H1 (cell line): ENCODE measurements around the gene DYNLT3. TPM values are rescaled to one million over a fixed set of nuclear protein-coding genes. Genes with fewer than 3 reads are reported as not detected.

Experiments
- CTCF ChIA-PET: fragments of 300-600 bp; sonication (Branson Sonifier 250); formaldehyde crosslinking; loops from one replicate; lab custom pipeline; 2021; ENCODE audit not compliant: partially characterized antibody; lab: Charles Lee
- POLR2A ChIA-PET: fragments of 300-600 bp; sonication (Branson Sonifier 250); formaldehyde crosslinking; loops from one replicate; lab custom pipeline; 2021; ENCODE audit warnings: inconsistent platforms; ENCODE audit not compliant: partially characterized antibody; lab: Charles Lee
- DNase-seq, 2 experiments: peaks; one replicate each; pipeline versions ENCODE4 v3.0.0 to v3.0.0-alpha.2; 2010 to 2022; ENCODE audit warnings: low spot score in 2 of 2, low read depth in 1 of 2, mixed read lengths in 1 of 2
- FAIRE-seq: peaks from 2 replicates; lab custom pipeline; 2011; peaks lifted over from hg19 to GRCh38; lab: Jason Lieb, UNC
- H2AFZ ChIP-seq: 2 replicates; pipeline ENCODE4 v1.8.1; 2012; ENCODE audit warnings: low read length, inconsistent platforms
- H2AK5ac ChIP-seq: 2 replicates; pipeline ENCODE4 v1.6.1; 2013; ENCODE audit warnings: low read depth, low read length
- H2BK120ac ChIP-seq: replicated peaks from 2 replicates; pipeline ENCODE3; 2013; ENCODE audit warnings: low read depth, low read length, inconsistent platforms
- H2BK12ac ChIP-seq: 2 replicates; pipeline ENCODE4 v1.6.1; 2013; ENCODE audit warnings: low read depth, low read length
- H2BK15ac ChIP-seq: 2 replicates; pipeline ENCODE4 v1.6.1; 2013; ENCODE audit warnings: low read length
- H2BK20ac ChIP-seq: 2 replicates; pipeline ENCODE4 v1.6.1; 2013; ENCODE audit warnings: low read length
- H2BK5ac ChIP-seq: 2 replicates; pipeline ENCODE4 v1.6.1; 2013; ENCODE audit warnings: low read depth, low read length
- H3K14ac ChIP-seq: 2 replicates; pipeline ENCODE4 v1.6.1; 2013; ENCODE audit warnings: inconsistent platforms; ENCODE audit not compliant: insufficient read length
- H3K18ac ChIP-seq: 2 replicates; pipeline ENCODE4 v1.6.1; 2013; ENCODE audit warnings: low read length; ENCODE audit errors: extremely low read depth
- H3K23ac ChIP-seq: 2 replicates; pipeline ENCODE4 v1.6.1; 2013; ENCODE audit warnings: inconsistent platforms; ENCODE audit not compliant: insufficient read length
- H3K23me2 ChIP-seq: 2 replicates; pipeline ENCODE4 v1.6.1; 2013; ENCODE audit warnings: low read depth, low read length
- H3K27ac ChIP-seq: 2 replicates; pipeline ENCODE4 v1.6.1; 2011; ENCODE audit warnings: low read depth, low read length, inconsistent platforms
- H3K27me3 ChIP-seq, 4 experiments: replicated peaks in 1 of 4; 1 replicate in 1 of 4; 2 replicates in 3 of 4; pipeline versions ENCODE4 v1.6.1 to v1.8.1; 2011 to 2013; ENCODE audit warnings: low read length in 3 of 4, mild to moderate bottlenecking in 3 of 4, inconsistent platforms in 2 of 4, mixed read lengths in 2 of 4, moderate library complexity in 1 of 4; ENCODE audit not compliant: control insufficient read depth in 3 of 4, insufficient read depth in 3 of 4; ENCODE audit errors: extremely low read depth in 1 of 4
- H3K36me3 ChIP-seq, 4 experiments: 2 replicates each; pipeline versions ENCODE4 v1.6.1 to v1.8.1; 2011 to 2013; ENCODE audit warnings: mild to moderate bottlenecking in 4 of 4, low read length in 3 of 4, moderate library complexity in 2 of 4, control low read depth in 1 of 4, inconsistent platforms in 1 of 4; ENCODE audit not compliant: insufficient read depth in 4 of 4, control insufficient read depth in 2 of 4
- H3K4ac ChIP-seq: replicated peaks from 2 replicates; pipeline ENCODE3; 2013; ENCODE audit warnings: low read length, low read depth, mixed read lengths, inconsistent platforms; ENCODE audit not compliant: insufficient read length
- H3K4me1 ChIP-seq, 4 experiments: replicated peaks in 1 of 4; 1 replicate in 1 of 4; 2 replicates in 3 of 4; pipeline versions ENCODE4 v1.6.1 to v1.8.1; 2011 to 2013; ENCODE audit warnings: low read length in 3 of 4, inconsistent platforms in 2 of 4, mixed read lengths in 1 of 4; ENCODE audit not compliant: insufficient read depth in 4 of 4, control insufficient read depth in 3 of 4
- H3K4me2 ChIP-seq, 2 experiments: 2 replicates each; pipeline versions ENCODE4 v1.6.1 to v1.8.1; 2011 to 2013; ENCODE audit warnings: low read depth in 2 of 2, low read length in 2 of 2, control low read depth in 1 of 2, inconsistent platforms in 1 of 2, mild to moderate bottlenecking in 1 of 2; ENCODE audit not compliant: insufficient read depth in 1 of 2
- H3K4me3 ChIP-seq, 4 experiments: fragments of 200-600, 300-600 bp in 1 of 4; sonication (generic), shearing (Covaris generic), sonication (Bioruptor Twin) in 1 of 4; 2 replicates each; pipeline versions ENCODE4 v1.5.1 to v1.8.1; 2011 to 2016; ENCODE audit warnings: low read length in 4 of 4, low read depth in 3 of 4, control low read depth in 2 of 4, inconsistent platforms in 2 of 4, mild to moderate bottlenecking in 2 of 4, mixed read lengths in 1 of 4, moderate library complexity in 1 of 4; ENCODE audit not compliant: insufficient read depth in 2 of 4; ENCODE audit errors: extremely low read depth in 1 of 4
- H3K56ac ChIP-seq: replicated peaks from 2 replicates; pipeline ENCODE3; 2013; ENCODE audit warnings: low read depth, mild to moderate bottlenecking, mixed read lengths, low read length, inconsistent platforms; ENCODE audit not compliant: insufficient read length
- H3K79me1 ChIP-seq: 2 replicates; pipeline ENCODE4 v1.6.1; 2013; ENCODE audit warnings: low read depth, low read length, control low read depth
- H3K79me2 ChIP-seq, 2 experiments: 2 replicates each; pipeline versions ENCODE4 v1.6.1 to v1.8.1; 2012 to 2013; ENCODE audit warnings: low read length in 2 of 2, mild to moderate bottlenecking in 2 of 2, inconsistent platforms in 1 of 2; ENCODE audit not compliant: insufficient read depth in 2 of 2, control insufficient read depth in 1 of 2
- H3K9ac ChIP-seq, 4 experiments: replicated peaks in 1 of 4; 1 replicate in 1 of 4; 2 replicates in 3 of 4; pipeline versions ENCODE4 v1.6.1 to v1.8.1; 2011 to 2013; ENCODE audit warnings: low read depth in 3 of 4, low read length in 3 of 4, control low read depth in 2 of 4, mild to moderate bottlenecking in 2 of 4, moderate library complexity in 2 of 4, inconsistent platforms in 1 of 4; ENCODE audit errors: extremely low read depth in 1 of 4
- H3K9me3 ChIP-seq, 2 experiments: 2 replicates each; pipeline versions ENCODE4 v1.6.1 to v1.8.1; 2012 to 2013; ENCODE audit warnings: mild to moderate bottlenecking in 2 of 2, moderate library complexity in 2 of 2, control low read depth in 1 of 2, inconsistent platforms in 1 of 2, low read depth in 1 of 2, low read length in 1 of 2, mixed read lengths in 1 of 2; ENCODE audit not compliant: insufficient read depth in 2 of 2
- H4K20me1 ChIP-seq, 2 experiments: replicated peaks in 1 of 2; 2 replicates each; pipeline versions ENCODE3 to v1.8.1; 2011 to 2013; ENCODE audit warnings: inconsistent platforms in 2 of 2, low read length in 2 of 2, mild to moderate bottlenecking in 1 of 2; ENCODE audit not compliant: insufficient read depth in 2 of 2, control insufficient read depth in 1 of 2
- H4K5ac ChIP-seq: 2 replicates; pipeline ENCODE4 v1.6.1; 2013; ENCODE audit warnings: low read length, low read depth, mixed read lengths, inconsistent platforms; ENCODE audit not compliant: insufficient read length
- H4K8ac ChIP-seq: 2 replicates; pipeline ENCODE4 v1.8.0; 2013; ENCODE audit warnings: mild to moderate bottlenecking, moderate library complexity, low read length, inconsistent platforms; ENCODE audit not compliant: insufficient read depth; ENCODE audit errors: extremely low read depth
- H4K91ac ChIP-seq: replicated peaks from 2 replicates; pipeline ENCODE3; 2013; ENCODE audit warnings: low read length, mixed read lengths, inconsistent platforms; ENCODE audit not compliant: insufficient read length
- ASH2L ChIP-seq: fragments of 200-600, 300-600 bp; sonication (generic); IDR thresholded peaks from one replicate; pipeline ENCODE4 v1.7.1; 2017; ENCODE audit warnings: low read length
- CBX5 ChIP-seq: fragments of 300-800, 300-1000 bp; sonication (generic); IDR thresholded peaks from 2 replicates; pipeline ENCODE4 v1.7.1; 2016; ENCODE audit warnings: antibody characterized with exemption, low read length, low read depth
- CBX8 ChIP-seq: fragments of 300-800, 300-1000 bp; sonication (generic); IDR thresholded peaks from 2 replicates; pipeline ENCODE4 v1.7.1; 2016; ENCODE audit warnings: low read depth, low read length, borderline replicate concordance
- CEBPB ChIP-seq: IDR thresholded peaks from 2 replicates; pipeline ENCODE4 v1.6.1; 2012; ENCODE audit warnings: low read depth, low read length
- CHD2 ChIP-seq: IDR thresholded peaks from 2 replicates; pipeline ENCODE4 v1.6.1; 2012; ENCODE audit warnings: low read length, improper control_type of control experiment
- GABPA ChIP-seq: IDR thresholded peaks from 2 replicates; pipeline ENCODE4 v1.6.1; 2011; ENCODE audit warnings: mild to moderate bottlenecking, low read length, moderate library complexity, borderline replicate concordance; ENCODE audit not compliant: insufficient read depth
- POU5F1 ChIP-seq: IDR thresholded peaks from 2 replicates; pipeline ENCODE4 v1.6.1; 2011; ENCODE audit warnings: low read depth, mild to moderate bottlenecking, low read length, moderate library complexity
- RFX5 ChIP-seq: IDR thresholded peaks from 2 replicates; pipeline ENCODE4 v1.6.1; 2011; ENCODE audit warnings: low read depth, low read length, improper control_type of control experiment, borderline replicate concordance
- RNF2 ChIP-seq: fragments of 200-900, 300-1000 bp; sonication (generic); IDR thresholded peaks from 2 replicates; pipeline ENCODE4 v1.7.1; 2016; ENCODE audit warnings: borderline replicate concordance, low read depth, mild to moderate bottlenecking, antibody characterized with exemption, low read length; ENCODE audit not compliant: poor library complexity, severe bottlenecking; ENCODE audit errors: missing control alignments
- SIN3A ChIP-seq, 2 experiments: IDR thresholded peaks in 1 of 2; conservative IDR thresholded peaks in 1 of 2; 2 replicates each; pipeline ENCODE4 v1.6.1; 2011 to 2012; ENCODE audit warnings: low read length in 2 of 2, improper control_type of control experiment in 1 of 2, low read depth in 1 of 2, mild to moderate bottlenecking in 1 of 2
- SP1 ChIP-seq: IDR thresholded peaks from 2 replicates; pipeline ENCODE4 v1.6.1; 2011; ENCODE audit warnings: low read depth, low read length
- SUZ12 ChIP-seq: fragments of 200-600 bp; sonication (generic); IDR thresholded peaks from 2 replicates; pipeline ENCODE4 v1.6.1; 2012; ENCODE audit warnings: mild to moderate bottlenecking, inconsistent platforms, low read length, moderate library complexity, mixed read lengths
- TBP ChIP-seq: IDR thresholded peaks from 2 replicates; pipeline ENCODE4 v1.6.1; 2011; ENCODE audit warnings: low read depth, low read length, improper control_type of control experiment
- YY1 ChIP-seq: IDR thresholded peaks from 2 replicates; pipeline ENCODE4 v1.6.1; 2011; ENCODE audit warnings: low read depth, mild to moderate bottlenecking, low read length
- WGBS, 2 experiments: shearing (Covaris generic) in 1 of 2; methylation state at CpG; one replicate each; pipeline versions ENCODE4 v1.1.6 to v1.1.7; 2013 to 2015; ENCODE audit warnings: low lambda C conversion rate in 2 of 2, mixed read lengths in 2 of 2, inconsistent platforms in 1 of 2, low coverage in 1 of 2, missing lambda C conversion rate in 1 of 2; ENCODE audit not compliant: insufficient replicate concordance in 2 of 2, insufficient coverage in 1 of 2, insufficient read length in 1 of 2; ENCODE audit errors: extremely low coverage in 1 of 2, missing lambda C conversion rate in 1 of 2; 5-methylcytosine and 5-hydroxymethylcytosine counted together
- polyA plus RNA-seq, 7 experiments: library from polyadenylated mRNA; depleted of rRNA in 3 of 7; stranded (reverse) in 5 of 7; unstranded in 2 of 7; fragments of >200 nt in 5 of 7; fragments of 200-250 nt in 2 of 7; gene quantifications; 1 replicate in 5 of 7; 2 replicates in 1 of 7; 4 replicates in 1 of 7; pipeline versions ENCODE4 v1.2.1 to v1.2.3, GENCODE V29; 2011 to 2013; ENCODE audit warnings: missing spikeins in 2 of 7, mixed read lengths in 2 of 7
- total RNA-seq: library from RNA; stranded (reverse); fragmentation: NEBNext Ultra II Directional; extraction: Animal tissue kit (Norgen Biotek cat#: 25700); gene quantifications from 2 replicates; pipeline ENCODE4 v1.2.1, GENCODE V29; 2021

DYNLT3 gene
- total and polyA plus RNA-seq, 2 of the 8 experiments (the other 6 are each of a cell fraction or from before 2014, with no cell fraction given): 2.3 to 3.5 TPM

DNA sequence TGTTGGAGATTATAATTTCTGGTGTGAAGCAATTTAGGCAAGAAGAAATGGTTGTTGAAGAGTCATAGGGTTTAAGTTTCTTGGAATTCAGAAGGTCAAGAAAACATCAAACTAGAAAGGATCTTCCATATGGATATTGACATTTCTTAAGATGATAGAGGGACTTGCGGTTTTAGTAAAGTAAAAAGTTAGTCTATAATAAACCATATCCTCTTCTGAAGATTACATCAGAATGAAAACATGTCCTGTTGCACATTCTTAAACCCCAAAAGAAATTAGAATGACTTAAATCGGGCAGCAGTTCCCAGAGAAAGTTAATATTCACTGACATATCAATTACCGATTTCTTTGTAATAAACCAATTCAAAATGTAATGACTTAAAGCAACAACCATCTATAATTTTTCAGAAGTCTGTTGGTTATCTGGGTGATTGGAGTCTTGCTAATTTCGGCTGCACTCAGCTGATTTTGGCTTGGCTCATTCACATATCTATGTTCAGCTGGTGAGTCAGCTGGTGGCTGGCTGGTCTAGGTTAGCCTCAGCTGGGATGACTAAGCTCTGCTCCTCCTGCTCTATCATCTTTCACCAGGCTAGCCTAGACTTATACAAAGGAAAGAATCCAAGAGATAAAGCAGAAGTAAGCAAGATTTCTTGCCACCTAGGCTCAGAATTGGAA is 24.4 kb upstream of the DYNLT3 start:
- FAIRE-seq: no peak
- H3K23me2 ChIP-seq: no peaks in the 10 kb centered on the region; the same call in 1 of the 2 replicates
- CTCF ChIA-PET: interaction anchor here (1.1 to 1.4 kb wide), 3 partner anchors 10 to 127 kb away, joined by 3 read pairs; no protein-coding TSS in a partner anchor
- TF ChIP-seq TBP (no peak), SP1 (no peak), CBX5 (no peak), SUZ12 (no peak), RNF2 (no peak), YY1 (no peak), CEBPB (no peak), SIN3A (conservative IDR thresholded peaks at IDR 0.05 in 1 of 2, IDR thresholded peaks at IDR 0.05 in 1 of 2; ENCODE audit: low read depth in 1 of 2, low read length in 2 of 2) (no peak), CBX8 (no peak), GABPA (no peak), RFX5 (no peak), CHD2 (no peak), ASH2L (no peak), POU5F1 (no peak)

More for the DNA sequence above, 24.4 kb upstream of the DYNLT3 start:
- Histone ChIP-seq H3K36me3 (no peaks in the 10 kb centered on the region), H3K79me1 (no peaks in the 10 kb centered on the region), H4K91ac (no peak overlapping the region), H3K18ac (no peak overlapping the region), H2BK5ac (no peak overlapping the region), H2AK5ac (no peak overlapping the region), H2AFZ (no peak overlapping the region), H3K79me2 (no peaks in the 10 kb centered on the region), H3K4ac (no peak overlapping the region), H3K27ac (no peak overlapping the region), H3K4me1 (no peaks in the 10 kb centered on the region), H3K23ac (no peak overlapping the region), H2BK120ac (no peak overlapping the region), H3K27me3 (no peaks in the 10 kb centered on the region), H2BK20ac (no peak overlapping the region), H4K8ac (no peak overlapping the region), H3K14ac (no peak overlapping the region), H3K4me3 (no peak overlapping the region), H4K20me1 (no peaks in the 10 kb centered on the region), H3K9ac (no peak overlapping the region), H4K5ac (no peak overlapping the region), H3K56ac (no peak overlapping the region), H2BK15ac (no peak overlapping the region), H3K4me2 (no peak overlapping the region), H3K9me3 (no peaks in the 10 kb centered on the region), H2BK12ac (no peak overlapping the region)
- POLR2A ChIA-PET: no interaction called here
- no peak for DNase-seq
- WGBS, 2 experiments: 88% methylated on average over 4 of the region's 4 CpGs; no CpG with 5 or more reads in 1 of the 2 experiments
